SK-N-SH treated with all-trans-retinoic acid at 6 μM for 48 hours (cell line): ENCODE data around the gene TRIM37.

Source experiments
- BACH2 ChIP-seq: fragments of 250-450 bp; sonication (Bioruptor Pico); IDR thresholded peaks from 2 replicates; pipeline ENCODE4 v1.9.0; 2021; ENCODE audit warnings: mild to moderate bottlenecking, borderline replicate concordance
- CSDC2 ChIP-seq: fragments of 250-450 bp; sonication (Bioruptor Pico); IDR thresholded peaks from 2 replicates; pipeline ENCODE4 v1.5.0; 2020; ENCODE audit warnings: mild to moderate bottlenecking, moderate library complexity
- CSRNP3 ChIP-seq: fragments of 250-450 bp; sonication (Bioruptor Pico); IDR thresholded peaks from 2 replicates; pipeline ENCODE4 v1.5.1; 2021; ENCODE audit warnings: mild to moderate bottlenecking, moderate library complexity
- ISL1 ChIP-seq: fragments of 250-450 bp; sonication (Bioruptor Pico); IDR thresholded peaks from 2 replicates; pipeline ENCODE4 v2.1.2; 2022; ENCODE audit warnings: mild to moderate bottlenecking, moderate library complexity
- RARB ChIP-seq: fragments of 250-450 bp; sonication (Bioruptor Pico); IDR thresholded peaks from 2 replicates; pipeline ENCODE4 v1.8.0; 2021; ENCODE audit warnings: mild to moderate bottlenecking, moderate library complexity
- TOX ChIP-seq: fragments of 250-450 bp; sonication (Bioruptor Pico); IDR thresholded peaks from 2 replicates; pipeline ENCODE4 v1.8.0; 2021; ENCODE audit warnings: mild to moderate bottlenecking, moderate library complexity, borderline replicate concordance
- ZFP3 ChIP-seq: fragments of 250-450 bp; sonication (Bioruptor Pico); IDR thresholded peaks from 2 replicates; pipeline ENCODE4 v1.5.0; 2020; ENCODE audit warnings: mild to moderate bottlenecking, moderate library complexity
- ZFP30 ChIP-seq: fragments of 450-650 bp; formaldehyde crosslinking; IDR thresholded peaks from 2 replicates; pipeline ENCODE4 v1.5.0; 2022; ENCODE audit warnings: mild to moderate bottlenecking, moderate library complexity
- ZNF70 ChIP-seq: fragments of 450-650 bp; formaldehyde crosslinking; IDR thresholded peaks from 2 replicates; pipeline ENCODE4 v1.5.0; 2020; ENCODE audit warnings: mild to moderate bottlenecking, moderate library complexity
- ZNF8 ChIP-seq: fragments of 450-650 bp; formaldehyde crosslinking; IDR thresholded peaks from 2 replicates; pipeline ENCODE4 v1.5.0; 2020; ENCODE audit warnings: mild to moderate bottlenecking, moderate library complexity

- TF ChIP-seq ZFP3 (CRISPR knock-in tag) (no peak), CSDC2 (CRISPR knock-in tag) (no peak), ZNF70 (no peak), ISL1 (CRISPR knock-in tag) (no peak), CSRNP3 (CRISPR knock-in tag) (no peak), ZNF8 (CRISPR knock-in tag) (no peak), RARB (CRISPR knock-in tag) (no peak), TOX (CRISPR knock-in tag) (no peak), ZFP30 (CRISPR knock-in tag) (no peak), BACH2 (no peak)
These were observed 1.9 kb upstream of the TRIM37 start for GRCh38 chr17:59108400-59109102.
